Ectodermal cell (in vitro differentiated cells): ENCODE data around the gene MYH3.

Experiments used
- H3K27ac ChIP-seq: 2 replicates; pipeline ENCODE4 v1.7.0; 2013; ENCODE audit warnings: mild to moderate bottlenecking, low read depth, low read length; ENCODE audit not compliant: insufficient read depth, poor library complexity, severe bottlenecking
- H3K27me3 ChIP-seq: 2 replicates; pipeline ENCODE4 v1.7.0; 2013; ENCODE audit warnings: mild to moderate bottlenecking, low read length; ENCODE audit not compliant: insufficient read depth, control insufficient read depth, poor library complexity, severe bottlenecking
- H3K36me3 ChIP-seq: one replicate; pipeline ENCODE4 v1.7.0; 2013; ENCODE audit warnings: low read length; ENCODE audit not compliant: control insufficient read depth, insufficient read depth
- H3K4me1 ChIP-seq: one replicate; pipeline ENCODE4 v1.7.0; 2013; ENCODE audit warnings: low read length; ENCODE audit not compliant: control insufficient read depth, insufficient read depth
- H3K4me3 ChIP-seq: 2 replicates; pipeline ENCODE4 v1.7.0; 2013; ENCODE audit warnings: low read depth, low read length, control low read depth; ENCODE audit not compliant: insufficient read depth
- H3K9me3 ChIP-seq: 2 replicates; pipeline ENCODE4 v1.7.0; 2013; ENCODE audit warnings: mild to moderate bottlenecking, low read length, moderate library complexity; ENCODE audit not compliant: control insufficient read depth
- WGBS, 2 experiments: methylation state at CpG; one replicate each; pipeline ENCODE4 v1.1.7; 2013; ENCODE audit warnings: missing lambda C conversion rate in 2 of 2; 5-methylcytosine and 5-hydroxymethylcytosine counted together

The MYH3 gene

DNA sequence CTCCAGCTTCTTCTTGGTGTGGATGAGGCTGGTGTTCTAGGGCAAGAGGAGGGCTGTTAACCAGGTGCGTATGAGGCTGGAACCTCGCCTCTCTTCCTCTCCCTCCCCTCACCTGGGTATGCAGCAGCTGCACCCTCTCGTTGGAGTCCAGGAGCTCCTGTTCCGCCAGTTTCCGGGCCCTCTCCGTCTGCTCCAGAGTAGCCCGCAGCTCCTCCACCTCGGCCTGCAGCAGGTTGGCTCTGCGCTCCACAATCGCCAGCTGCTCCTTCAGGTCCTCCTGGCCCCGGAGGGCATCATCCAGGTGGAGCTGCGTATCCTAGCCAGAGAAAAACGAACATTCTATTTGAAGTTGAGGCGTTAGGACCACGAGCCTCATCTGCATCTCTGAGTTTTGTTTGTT lies 25.4 kb downstream of the MYH3 start:
- no peaks in the 10 kb centered on the region for H3K4me1 ChIP-seq
- no peak overlapping the region for H3K4me3 ChIP-seq
- 94% methylated on average over 14 of the region's 15 CpGs for WGBS, 2 experiments
- H3K27ac ChIP-seq, result no peak overlapping the region
- no peaks in the 10 kb centered on the region for H3K36me3 ChIP-seq
- H3K9me3 ChIP-seq, result no peaks in the 10 kb centered on the region
- H3K27me3 ChIP-seq, result no peaks in the 10 kb centered on the region

DNA sequence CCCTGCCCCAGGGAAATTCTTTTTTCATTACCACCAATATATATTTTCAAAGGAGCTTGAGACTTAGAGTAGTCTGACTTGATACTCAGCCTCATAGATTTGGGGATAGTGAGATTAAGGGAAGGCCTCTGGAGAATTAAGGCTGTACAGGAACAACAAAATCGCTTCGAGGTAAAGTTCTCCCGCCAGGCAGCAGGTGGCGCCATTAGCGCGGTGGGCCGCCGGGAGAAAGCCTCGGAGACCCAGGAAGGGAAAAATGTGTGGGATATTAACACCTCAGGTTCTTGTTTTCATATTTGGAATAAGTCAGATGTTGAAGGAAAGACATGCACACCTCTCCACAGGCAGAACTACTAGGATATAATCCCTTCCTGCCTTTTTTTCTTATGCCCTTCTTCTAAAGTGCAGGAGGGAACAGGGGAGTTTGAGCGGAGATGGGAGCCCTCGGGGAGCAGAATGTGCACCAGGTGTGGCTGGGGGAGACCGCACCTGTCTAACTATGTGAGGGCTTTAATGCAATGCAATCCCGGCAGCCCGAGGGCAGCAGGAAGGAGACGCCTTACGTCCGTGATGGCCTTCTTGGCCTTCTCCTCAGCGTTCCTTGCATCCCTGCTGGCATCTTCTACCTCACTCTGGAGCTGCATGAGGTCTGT lies 25.9 kb downstream of the MYH3 start:
- Histone ChIP-seq H3K9me3 (no peaks in the 10 kb centered on the region), H3K4me3 (no peak overlapping the region), H3K27ac (no peak overlapping the region), H3K27me3 (no peaks in the 10 kb centered on the region), H3K36me3 (no peaks in the 10 kb centered on the region), H3K4me1 (no peaks in the 10 kb centered on the region)
- 53 to 55% methylated on average over 18 of the region's 18 CpGs for WGBS, 2 experiments

DNA sequence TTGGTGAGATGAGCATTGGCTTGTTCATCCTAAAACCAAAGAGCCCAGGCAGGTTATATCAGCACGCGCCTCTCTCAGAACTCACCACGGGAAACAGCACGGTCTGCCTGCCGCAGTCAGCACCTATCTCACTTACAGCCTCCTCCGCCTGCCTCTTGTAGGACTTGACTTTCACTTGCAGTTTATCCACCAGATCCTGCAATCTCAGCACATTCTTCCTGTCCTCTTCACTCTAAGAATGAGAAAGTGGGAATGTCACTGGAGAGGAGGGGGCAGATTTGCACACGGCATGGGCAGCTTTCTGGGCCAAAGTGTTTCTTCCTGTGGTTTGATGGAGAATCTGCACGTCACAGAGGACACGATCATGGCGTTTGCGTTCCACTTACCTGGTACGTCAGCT lies 27.4 kb downstream of the MYH3 start:
- Histone ChIP-seq H3K4me1 (no peaks in the 10 kb centered on the region), H3K36me3 (no peaks in the 10 kb centered on the region), H3K9me3 (no peaks in the 10 kb centered on the region), H3K4me3 (no peak overlapping the region), H3K27ac (no peak overlapping the region), H3K27me3 (no peaks in the 10 kb centered on the region)
- 94 to 96% methylated on average over 12 of the region's 12 CpGs for WGBS, 2 experiments

DNA sequence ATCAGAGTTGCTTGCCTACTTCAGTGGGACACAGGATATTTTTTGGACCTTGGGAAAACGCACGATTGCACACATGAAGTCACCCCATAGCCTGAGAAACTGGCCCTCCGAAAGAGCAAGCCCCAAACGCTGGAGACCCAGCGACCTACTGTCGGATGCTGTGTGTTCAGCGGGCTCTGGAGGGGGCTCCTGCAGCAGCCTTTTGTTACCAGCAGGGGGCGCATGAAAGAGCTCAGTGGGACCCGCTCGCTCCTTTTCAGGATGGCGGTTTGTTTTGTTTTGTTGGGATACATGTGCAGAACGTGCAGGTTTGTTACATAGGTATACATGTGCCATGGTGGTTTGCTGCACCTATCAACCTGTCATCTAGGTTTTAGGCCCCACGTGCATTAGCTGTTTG lies 28.4 kb downstream of the MYH3 start:
- no peaks in the 10 kb centered on the region for H3K36me3 ChIP-seq
- H3K27me3 ChIP-seq, result no peaks in the 10 kb centered on the region
- H3K9me3 ChIP-seq, result no peaks in the 10 kb centered on the region
- WGBS, 2 experiments, result 79% methylated on average over 13 of the region's 13 CpGs
- H3K4me3 ChIP-seq, result no peak overlapping the region
- no peaks in the 10 kb centered on the region for H3K4me1 ChIP-seq
- H3K27ac ChIP-seq, result no peak overlapping the region

DNA sequence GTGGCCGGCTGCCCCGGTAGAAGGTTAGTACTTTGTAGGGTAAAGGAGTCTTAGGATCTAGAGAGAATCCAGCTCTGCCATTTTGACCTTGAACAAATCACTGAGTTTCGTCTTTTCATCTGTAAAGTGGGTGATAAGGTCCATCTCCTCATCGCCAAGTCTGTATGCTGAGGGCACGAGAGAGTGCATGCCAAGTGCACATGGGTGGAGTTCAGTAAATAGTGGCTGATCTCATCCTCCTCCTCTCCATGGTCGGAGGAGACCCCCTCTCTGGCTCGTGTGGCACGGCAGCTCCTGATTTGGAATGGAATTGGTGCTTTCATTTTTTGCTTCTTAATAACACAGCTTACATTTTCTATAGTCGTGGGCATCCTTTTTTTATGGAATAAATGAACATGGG lies 30.7 kb downstream of the MYH3 start:
- H3K27me3 ChIP-seq, result no peaks in the 10 kb centered on the region
- WGBS, 2 experiments, result 94 to 95% methylated on average over 6 to 9 of the region's 9 CpGs
- H3K4me3 ChIP-seq, result no peak overlapping the region
- H3K36me3 ChIP-seq, result no peaks in the 10 kb centered on the region
- H3K4me1 ChIP-seq, result no peaks in the 10 kb centered on the region
- no peaks in the 10 kb centered on the region for H3K9me3 ChIP-seq
- H3K27ac ChIP-seq, result no peak overlapping the region

DNA sequence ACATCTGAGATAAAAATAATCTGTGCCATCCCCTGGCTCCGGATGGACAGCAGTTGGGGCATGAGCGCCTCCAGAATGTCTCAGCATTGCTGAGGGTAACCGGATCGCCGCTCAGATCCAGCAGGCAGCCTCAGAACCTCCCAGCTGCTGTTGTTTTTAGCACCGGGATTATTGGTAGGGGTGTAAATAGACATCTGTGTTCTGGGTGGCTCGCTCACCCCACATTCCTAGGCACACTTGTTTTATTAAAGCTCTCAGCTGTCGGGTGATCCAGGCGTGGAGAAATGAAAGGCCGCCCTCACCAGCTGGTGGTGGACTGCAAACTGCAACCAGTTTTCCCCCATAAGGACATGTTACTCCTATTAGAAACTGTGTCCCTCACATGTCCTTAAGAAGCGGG lies 32.1 kb downstream of the MYH3 start:
- Histone ChIP-seq H3K4me1 (no peaks in the 10 kb centered on the region), H3K9me3 (no peaks in the 10 kb centered on the region), H3K4me3 (no peak overlapping the region), H3K27me3 (no peaks in the 10 kb centered on the region), H3K36me3 (no peaks in the 10 kb centered on the region), H3K27ac (no peak overlapping the region)
- 94 to 96% methylated on average over 11 of the region's 11 CpGs for WGBS, 2 experiments

DNA sequence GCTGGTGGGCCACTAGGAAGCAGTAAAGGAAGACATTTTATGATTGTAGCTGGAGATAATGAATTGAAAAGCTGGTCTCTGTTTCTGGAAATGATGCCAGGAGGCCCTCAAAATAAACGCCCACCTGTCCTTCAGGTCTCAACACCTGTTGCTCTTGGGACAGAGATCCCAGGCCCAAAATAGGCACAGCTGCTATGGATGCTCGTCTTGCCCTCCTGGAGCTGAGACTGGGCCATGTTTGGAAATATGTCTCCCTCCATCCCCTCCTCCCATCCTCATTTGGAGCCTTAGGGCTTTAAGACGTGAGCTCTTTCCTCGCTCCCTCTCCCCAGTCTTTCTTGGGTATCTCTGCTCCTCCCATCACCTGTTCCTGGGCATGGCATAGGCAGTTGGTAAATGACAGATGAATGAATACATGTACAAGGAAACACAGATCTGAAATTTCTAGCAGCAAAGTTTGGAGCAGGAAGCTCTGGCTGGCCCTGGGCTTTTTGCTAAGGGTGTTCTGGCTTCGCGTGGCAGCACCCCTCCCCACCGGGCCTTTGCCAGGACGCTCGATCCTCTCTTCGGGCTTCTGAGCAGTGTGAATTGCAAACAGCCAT lies 33.3 kb downstream of the MYH3 start:
- Histone ChIP-seq H3K4me1 (no peaks in the 10 kb centered on the region), H3K27ac (no peak overlapping the region), H3K9me3 (no peaks in the 10 kb centered on the region), H3K4me3 (no peak overlapping the region), H3K36me3 (no peaks in the 10 kb centered on the region), H3K27me3 (no peaks in the 10 kb centered on the region)
- 87 to 89% methylated on average over 10 of the region's 10 CpGs for WGBS, 2 experiments

DNA sequence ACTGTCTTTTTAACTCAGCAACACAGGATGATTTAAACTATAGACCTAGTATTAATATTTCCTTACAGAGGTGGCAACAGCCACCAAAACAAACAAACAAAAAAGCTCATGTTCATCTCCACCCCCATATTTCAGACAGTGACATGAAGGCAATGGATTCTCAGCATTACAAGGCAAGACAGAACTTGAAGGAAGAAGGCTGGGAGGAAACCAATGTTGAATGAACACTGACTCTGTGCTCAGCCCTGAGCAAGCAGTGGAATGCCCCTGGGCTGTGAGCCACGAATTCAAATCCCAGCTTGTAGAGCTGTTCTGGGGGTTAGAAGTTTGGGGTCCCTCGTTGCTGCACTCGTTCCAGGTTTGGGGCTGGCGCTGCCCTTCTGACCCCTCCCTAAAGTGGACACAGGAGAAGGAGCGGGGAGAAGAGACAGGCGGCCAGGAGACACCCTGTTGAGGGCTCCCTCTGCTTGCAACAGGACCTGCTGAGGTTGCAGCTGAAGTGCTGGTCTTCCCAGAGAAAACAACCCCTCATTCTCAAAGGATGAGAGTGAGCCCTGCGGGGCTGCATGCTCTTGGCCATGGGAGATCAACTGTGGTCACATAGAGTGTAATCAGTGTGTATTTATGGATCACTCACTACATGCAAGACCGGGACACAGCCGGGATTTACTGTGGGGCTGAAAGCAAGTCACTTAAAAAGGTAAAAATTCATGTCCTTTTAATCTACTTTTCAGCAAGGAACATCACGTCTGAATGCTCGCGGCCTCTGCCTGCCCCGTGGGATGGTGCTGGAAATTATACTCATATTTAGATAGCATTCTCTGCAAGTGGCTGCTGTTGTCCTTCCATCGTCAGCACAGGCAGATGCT lies 34.3 kb downstream of the MYH3 start:
- Histone ChIP-seq H3K36me3 (no peaks in the 10 kb centered on the region), H3K4me3 (no peak overlapping the region), H3K27me3 (no peaks in the 10 kb centered on the region), H3K27ac (no peak overlapping the region), H3K9me3 (no peaks in the 10 kb centered on the region), H3K4me1 (no peaks in the 10 kb centered on the region)
- 89 to 91% methylated on average over 14 of the region's 14 CpGs for WGBS, 2 experiments

DNA sequence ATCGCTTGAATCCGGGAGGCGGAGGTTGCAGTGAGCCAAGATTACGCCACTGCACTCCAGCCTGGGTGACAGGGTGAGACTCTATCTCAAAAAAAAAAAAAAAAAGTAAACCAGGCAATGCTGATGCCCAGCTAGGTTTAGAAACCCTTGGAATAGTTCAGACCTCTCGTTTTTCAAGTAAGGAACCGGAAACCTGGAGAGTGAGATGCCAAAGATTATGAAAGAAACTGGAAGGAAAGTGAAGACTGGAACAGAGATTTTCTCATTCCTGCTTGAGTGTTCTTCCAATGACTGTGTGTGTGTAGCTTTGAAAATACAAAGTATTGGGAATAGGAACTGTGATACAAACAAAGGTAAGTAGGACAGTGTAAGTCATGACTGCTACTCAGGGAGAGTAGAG lies 35.7 kb downstream of the MYH3 start:
- Histone ChIP-seq H3K27me3 (no peaks in the 10 kb centered on the region), H3K9me3 (no peaks in the 10 kb centered on the region), H3K4me1 (no peaks in the 10 kb centered on the region), H3K4me3 (no peak overlapping the region), H3K27ac (no peak overlapping the region), H3K36me3 (no peaks in the 10 kb centered on the region)
- WGBS, 2 experiments, result 91 to 92% methylated on average over 6 of the region's 6 CpGs

DNA sequence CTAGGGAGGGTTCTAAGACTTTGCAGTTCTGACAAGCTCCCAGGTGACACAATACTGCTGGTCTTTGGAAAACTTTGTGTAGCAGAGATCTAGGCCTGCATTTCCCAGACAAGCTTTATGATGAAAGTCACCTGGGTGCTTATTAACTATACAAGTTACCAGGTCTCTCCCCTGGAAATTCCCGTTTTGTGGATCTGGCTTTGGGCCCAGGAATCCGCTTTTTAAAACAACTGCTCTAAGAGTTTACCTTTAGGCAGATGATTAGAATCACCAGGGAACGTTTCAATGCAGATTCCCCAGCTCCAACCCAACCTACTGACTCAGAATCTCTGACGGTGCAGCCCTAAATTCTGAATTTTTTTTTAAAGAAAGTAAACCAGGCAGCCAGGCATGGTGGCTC lies 36.3 kb downstream of the MYH3 start:
- Histone ChIP-seq H3K27ac (no peak overlapping the region), H3K4me3 (no peak overlapping the region), H3K27me3 (no peaks in the 10 kb centered on the region), H3K9me3 (no peaks in the 10 kb centered on the region), H3K36me3 (no peaks in the 10 kb centered on the region), H3K4me1 (no peaks in the 10 kb centered on the region)
- WGBS, 2 experiments, result 86 to 87% methylated on average over 4 of the region's 4 CpGs
